Gastroesophageal sphincter (tissue), 4 donors: Measurements from ENCODE around the gene DNAH7. TPM values are rescaled to one million over a fixed set of nuclear protein-coding genes. Genes with fewer than 3 reads are reported as not detected.

Source experiments
- ATAC-seq: fragments of 150-250 bp; one replicate; pipeline ENCODE4 v1.9.1; 2016; ENCODE audit warnings: mild to moderate bottlenecking, moderate library complexity
- H3K27ac ChIP-seq, 4 donors: fragments of 200-600 bp; sonication (generic) in 3 of 4; 1 replicate in 3 of 4; 2 replicates in 1 of 4; pipeline ENCODE4 v1.5.1; 2016 to 2019
- H3K27me3 ChIP-seq: fragments of 200-600 bp; sonication (generic); one replicate; pipeline ENCODE4 v1.5.1; 2019
- H3K36me3 ChIP-seq, 2 donors: fragments of 200-600 bp; sonication (generic); one replicate each; pipeline ENCODE4 v1.5.1; 2019; ENCODE audit warnings: control low read depth in 1 of 2
- H3K4me1 ChIP-seq, 3 donors: fragments of 200-600 bp; sonication (generic); 1 replicate in 2 of 3; 2 replicates in 1 of 3; pipeline ENCODE4 v1.5.1; 2016 to 2019; ENCODE audit warnings: control low read depth in 2 of 3
- H3K4me3 ChIP-seq, 2 donors: fragments of 200-600 bp; sonication (generic); one replicate each; pipeline ENCODE4 v1.5.1; 2019; ENCODE audit warnings: mild to moderate bottlenecking in 1 of 2, moderate library complexity in 1 of 2
- H3K9me3 ChIP-seq, 3 donors: fragments of 200-600 bp; sonication (generic); one replicate each; pipeline ENCODE4 v1.5.1; 2017 to 2019; ENCODE audit warnings: control low read depth in 2 of 3
- CTCF ChIP-seq, 4 experiments: fragments of 200-600 bp in 2 of 4; fragments of 450-650 bp in 2 of 4; sonication (generic) in 1 of 4; IDR thresholded peaks; one replicate each; pipeline ENCODE4 v1.5.1; 2017 to 2019; ENCODE audit warnings: antibody characterized with exemption in 4 of 4, mild to moderate bottlenecking in 2 of 4, moderate library complexity in 2 of 4
- EP300 ChIP-seq: sonication (generic); formaldehyde crosslinking; IDR thresholded peaks from one replicate; pipeline ENCODE4 v1.6.1; 2017; ENCODE audit warnings: antibody characterized with exemption, mild to moderate bottlenecking
- POLR2A ChIP-seq, 2 donors: fragments of 450-650 bp; IDR thresholded peaks; one replicate each; pipeline ENCODE4 v1.6.1; 2017; ENCODE audit warnings: antibody characterized with exemption in 2 of 2, mild to moderate bottlenecking in 2 of 2, moderate library complexity in 1 of 2
- POLR2AphosphoS5 ChIP-seq: sonication (generic); formaldehyde crosslinking; IDR thresholded peaks from one replicate; pipeline ENCODE4 v1.6.1; 2017; ENCODE audit warnings: antibody characterized with exemption
- WGBS, 2 donors: methylation state at CpG; one replicate each; pipeline ENCODE4 v1.1.5; 2018; ENCODE audit warnings: low coverage in 1 of 2; 5-methylcytosine and 5-hydroxymethylcytosine counted together
- total RNA-seq, 4 donors: library from RNA; depleted of rRNA; stranded (reverse); fragments of >200 nt; gene quantifications; one replicate each; pipeline ENCODE4 v1.1.0, GENCODE V29; 2016

The DNAH7 gene
- total RNA-seq, 4 donors from 2014 or later, result 0.40 to 1.3 (median 0.65) TPM

DNA sequence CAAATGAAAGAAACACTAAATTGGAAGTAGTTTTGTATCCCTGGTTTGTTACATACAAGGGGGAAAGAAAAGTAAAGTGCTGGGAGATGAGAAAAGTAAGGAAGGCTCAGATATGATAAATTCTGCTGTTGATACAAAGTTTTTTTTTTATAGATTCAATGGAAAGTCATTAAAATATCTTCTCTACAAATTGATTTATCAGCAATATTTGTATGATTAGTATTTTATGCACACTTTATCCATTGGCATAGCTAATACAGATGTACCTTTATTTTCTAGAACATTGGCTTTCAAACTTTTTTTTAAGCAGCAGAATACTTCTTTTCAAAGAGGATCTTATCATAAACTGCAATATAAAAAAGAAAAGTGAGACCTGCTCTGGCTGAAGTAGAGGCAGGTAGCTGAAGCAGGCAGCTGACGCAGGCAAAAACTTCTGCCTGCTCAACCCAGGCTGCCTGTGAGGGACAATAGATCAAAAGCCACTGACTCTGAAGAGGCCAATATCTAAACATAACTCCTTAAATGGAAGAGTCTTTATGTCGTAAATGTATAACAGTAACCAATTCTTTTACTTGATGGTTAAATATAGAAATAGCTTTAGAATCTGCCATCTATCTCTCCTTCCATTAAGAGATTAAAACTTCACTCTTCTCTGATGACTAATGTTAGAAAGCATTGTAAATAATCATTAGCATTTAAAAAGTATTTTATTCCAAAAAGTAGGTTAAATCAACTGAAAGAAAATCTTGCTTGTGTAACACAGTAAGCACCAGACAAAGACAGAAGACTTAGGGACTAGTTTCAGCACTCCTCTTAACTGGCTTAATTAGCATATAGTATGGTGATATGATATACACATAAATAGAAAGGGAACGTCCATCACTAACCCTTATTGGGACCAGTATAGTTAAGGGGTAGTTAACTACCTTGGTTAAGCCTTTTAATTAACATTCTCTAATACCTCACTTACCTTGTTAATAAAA lies 237.4 kb downstream of the DNAH7 start:
- H3K9me3 ChIP-seq, result no peaks in the 10 kb centered on the region

DNA sequence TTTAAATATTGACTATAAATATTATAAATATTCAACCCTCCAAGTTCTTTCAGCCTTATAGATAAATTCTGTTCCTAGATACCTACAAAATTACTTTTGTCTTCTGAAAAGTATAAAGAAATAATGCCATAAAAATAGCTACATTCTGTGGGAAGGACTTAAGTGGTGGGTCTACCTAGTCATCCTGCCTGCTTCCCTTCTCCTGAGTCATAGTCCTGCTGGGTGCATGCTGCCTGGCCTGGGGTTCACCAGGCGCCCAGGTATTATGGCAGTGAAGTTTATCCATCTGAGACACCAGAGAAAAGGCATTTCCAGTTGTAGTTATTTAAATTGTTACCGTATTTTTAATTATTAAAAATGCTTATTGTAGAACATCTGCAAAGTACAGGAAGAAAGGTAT lies 244.2 kb downstream of the DNAH7 start:
- TF ChIP-seq POLR2A (IDR thresholded peaks at IDR 0.05) (no peak), EP300 (no peak), POLR2AphosphoS5 (no peak), CTCF (IDR thresholded peaks at IDR 0.05) (no peak)

More for the DNA sequence above, 237.4 kb downstream of the DNAH7 start:
- H3K27me3 ChIP-seq, result no peaks in the 10 kb centered on the region
- no peaks in the 10 kb centered on the region for H3K36me3 ChIP-seq
- no peak overlapping the region for H3K27ac ChIP-seq
- no peak for ATAC-seq
- no peak for TF ChIP-seq EP300
- no peak for TF ChIP-seq POLR2A (IDR thresholded peaks at IDR 0.05)
- no peak for TF ChIP-seq CTCF (IDR thresholded peaks at IDR 0.05)
- no peak for TF ChIP-seq POLR2AphosphoS5
- no peaks in the 10 kb centered on the region for H3K4me1 ChIP-seq
- no peak overlapping the region for H3K4me3 ChIP-seq
- 40 to 56% methylated on average over 3 of the region's 3 CpGs for WGBS, 2 donors

GRCh38 chr2:195823206-195823605 lies 245.4 kb downstream of the DNAH7 start:
- Histone ChIP-seq H3K9me3 (no peaks in the 10 kb centered on the region), H3K4me1 (no peaks in the 10 kb centered on the region), H3K27me3 (no peaks in the 10 kb centered on the region), H3K36me3 (no peaks in the 10 kb centered on the region), H3K27ac (no peak overlapping the region), H3K4me3 (no peak overlapping the region)
- ATAC-seq, result no peak
- TF ChIP-seq POLR2A (IDR thresholded peaks at IDR 0.05) (no peak), EP300 (no peak), CTCF (IDR thresholded peaks at IDR 0.05) (no peak), POLR2AphosphoS5 (no peak)
- WGBS, 2 donors, result 84 to 88% methylated on average over 2 to 3 of the region's 3 CpGs

More for the DNA sequence above, 244.2 kb downstream of the DNAH7 start:
- 100% methylated on average over 1 to 2 of the region's 2 CpGs for WGBS, 2 donors
- H3K4me1 ChIP-seq, result no peaks in the 10 kb centered on the region
- H3K36me3 ChIP-seq, result no peaks in the 10 kb centered on the region
- no peaks in the 10 kb centered on the region for H3K27me3 ChIP-seq
- no peak overlapping the region for H3K27ac ChIP-seq
- no peaks in the 10 kb centered on the region for H3K9me3 ChIP-seq
- H3K4me3 ChIP-seq, result no peak overlapping the region
- no peak for ATAC-seq

DNA sequence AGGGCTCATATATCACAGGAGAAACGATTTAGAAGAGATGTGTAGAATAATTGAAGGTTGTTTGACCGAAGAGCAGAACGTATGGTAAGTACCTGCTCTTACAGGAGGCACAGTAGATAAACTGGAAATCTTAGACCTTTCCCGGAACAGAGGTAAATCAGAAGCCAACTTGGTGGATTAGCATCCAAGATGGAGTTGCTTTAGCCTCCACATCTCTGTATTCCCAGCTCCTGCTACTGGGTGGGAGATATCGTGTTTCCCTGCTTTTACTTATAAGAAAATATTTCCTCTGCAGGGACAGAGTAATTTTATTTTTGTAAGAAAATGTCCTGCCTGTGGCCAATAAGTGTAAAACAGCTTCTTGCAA lies 247.1 kb downstream of the DNAH7 start:
- H3K27me3 ChIP-seq, result no peaks in the 10 kb centered on the region
- H3K36me3 ChIP-seq, result no peaks in the 10 kb centered on the region
- WGBS, 2 donors, result 82 to 98% methylated on average over 5 of the region's 5 CpGs
- H3K9me3 ChIP-seq, result no peaks in the 10 kb centered on the region
- H3K4me3 ChIP-seq, result no peak overlapping the region
- no peak overlapping the region for H3K27ac ChIP-seq
- TF ChIP-seq POLR2AphosphoS5 (no peak), POLR2A (IDR thresholded peaks at IDR 0.05) (no peak), CTCF (IDR thresholded peaks at IDR 0.05) (no peak), EP300 (no peak)
- no peaks in the 10 kb centered on the region for H3K4me1 ChIP-seq
- ATAC-seq, result no peak
